SH-SY5Y (cell line): Measurements from ENCODE around the gene LCE2A.

Source experiments
- GATA2 ChIP-seq: IDR thresholded peaks from 2 replicates; pipeline ENCODE4 v1.6.1; 2011; ENCODE audit warnings: mild to moderate bottlenecking, low read depth, low read length
- GATA3 ChIP-seq: IDR thresholded peaks from 2 replicates; pipeline ENCODE4 v1.6.1; 2011; ENCODE audit warnings: low read depth, mild to moderate bottlenecking, low read length, moderate library complexity

DNA sequence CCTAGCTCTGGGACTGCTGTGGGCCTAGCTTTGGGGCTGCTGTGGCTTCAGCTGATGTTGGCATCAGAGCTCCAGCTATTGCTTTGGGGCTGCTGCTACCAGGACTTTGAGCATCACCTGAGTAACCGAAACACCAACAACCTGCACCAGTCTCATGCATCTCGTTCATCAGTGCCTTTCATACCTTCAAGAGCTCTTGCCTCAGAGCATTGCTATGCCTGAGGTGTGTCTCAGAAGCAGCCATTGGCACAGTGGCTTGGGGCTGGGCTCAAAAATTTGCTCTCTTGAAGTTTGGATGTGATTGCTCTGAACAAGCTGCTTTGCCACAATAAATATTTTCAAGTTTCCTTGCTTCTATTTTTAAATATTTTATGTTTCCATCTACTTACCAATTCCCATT, 41.7 kb upstream of the LCE2A start:
- TF ChIP-seq GATA2 (no peak), GATA3 (no peak)
